ENCODE data around the gene NLRC5. TPM values are rescaled to one million over a fixed set of nuclear protein-coding genes. Genes with fewer than 3 reads are reported as not detected.
"Not testable (repeated sequence)": the region's sequence is repeated elsewhere in the genome, so short reads cannot be mapped to it uniquely, and the experiment has no call there.

Gene NLRC5
- total RNA-seq, 1 experiment from 2014 or later = 8.4 TPM

GRCh38 chr16:56980792-56981724, 8.3 kb upstream of the NLRC5 start:
- no peak for DNase-seq (ENCODE audit: low spot score)

- DNase-seq (ENCODE audit: low spot score) = no peak
Observed at GRCh38 chr16:56981729-56982271, 7.6 kb upstream of the NLRC5 start.

GRCh38 chr16:56982695-56983094, 6.7 kb upstream of the NLRC5 start:
- DNase-seq (ENCODE audit: low spot score) = no peak

GRCh38 chr16:56983211-56983751, 6.1 kb upstream of the NLRC5 start:
- no peak for DNase-seq (ENCODE audit: low spot score)

- DNase-seq (ENCODE audit: low spot score) = no peak
Observed at GRCh38 chr16:56984639-56985038, 4.7 kb upstream of the NLRC5 start.

GRCh38 chr16:56985288-56985961, 3.9 kb upstream of the NLRC5 start:
- peak; percentile 74 for DNase-seq (ENCODE audit: low spot score)

- no peak for DNase-seq (ENCODE audit: low spot score)
Observed at GRCh38 chr16:56985962-56986360, 3.4 kb upstream of the NLRC5 start.

GRCh38 chr16:56986361-56986760, 3.0 kb upstream of the NLRC5 start:
- no peak for DNase-seq (ENCODE audit: low spot score)

- not testable (repeated sequence) for DNase-seq (ENCODE audit: low spot score)
Observed at GRCh38 chr16:56986908-56987307, 2.4 kb upstream of the NLRC5 start.

GRCh38 chr16:56987692-56988091, 1.7 kb upstream of the NLRC5 start:
- DNase-seq (ENCODE audit: low spot score) = no peak

- DNase-seq (ENCODE audit: low spot score) = no peak
Observed at GRCh38 chr16:56988161-56988947, 1.0 kb upstream of the NLRC5 start.

GRCh38 chr16:56989988-56990387, 631 bp downstream of the NLRC5 start:
- no peak for DNase-seq (ENCODE audit: low spot score)

- no peak for DNase-seq (ENCODE audit: low spot score)
Observed at GRCh38 chr16:56990407-56991286, 1.3 kb downstream of the NLRC5 start.

GRCh38 chr16:56992431-56992830, 3.1 kb downstream of the NLRC5 start:
- not testable (repeated sequence) for DNase-seq (ENCODE audit: low spot score)

GRCh38 chr16:56993204-56993603, 3.8 kb downstream of the NLRC5 start:
- DNase-seq (ENCODE audit: low spot score) = no peak

GRCh38 chr16:56994311-56994710, 5.0 kb downstream of the NLRC5 start:
- no peak for DNase-seq (ENCODE audit: low spot score)

GRCh38 chr16:56995136-56995805, 5.9 kb downstream of the NLRC5 start:
- DNase-seq (ENCODE audit: low spot score) = no peak

GRCh38 chr16:56997264-56997663, 7.9 kb downstream of the NLRC5 start:
- DNase-seq (ENCODE audit: low spot score) = no peak

GRCh38 chr16:56997931-56998330, 8.6 kb downstream of the NLRC5 start:
- DNase-seq (ENCODE audit: low spot score) = no peak

GRCh38 chr16:56998352-56998751, 9.0 kb downstream of the NLRC5 start:
- DNase-seq (ENCODE audit: low spot score) = no peak
